IMR-90 (cell line): Measurements from ENCODE around the gene STAT4. TPM values are rescaled to one million over a fixed set of nuclear protein-coding genes. Genes with fewer than 3 reads are reported as not detected.

ENCODE experiments used
- ATAC-seq: fragments of 200-7000 bp; cut with Tn5 transposase; 2 replicates; pipeline ENCODE4 v1.9.1; 2020; ENCODE audit warnings: low read depth, mild to moderate bottlenecking, moderate library complexity
- BruUV-seq: library from RNA; stranded (reverse); fragments of 400-500 nt; replicated peaks from 2 replicates; lab custom pipeline; 2021; lab: Mats Ljungman, UMichigan
- CTCF ChIA-PET: fragments of 300-600 bp; formaldehyde crosslinking; extraction: SDS; loops from one replicate; lab custom pipeline; 2021; ENCODE audit warnings: antibody characterized with exemption; lab: Yijun Ruan, JAX
- POLR2A ChIA-PET: fragments of 300-600 bp; sonication (Branson Sonifier 250); formaldehyde crosslinking; loops from one replicate; lab custom pipeline; 2022; ENCODE audit warnings: antibody characterized with exemption; ENCODE audit not compliant: unreplicated experiment; lab: Charles Lee
- DNase-seq: peaks from one replicate; pipeline ENCODE4 v3.0.0; 2013
- H2AFZ ChIP-seq: replicated peaks from 2 replicates; pipeline ENCODE3; 2013; ENCODE audit warnings: low read length, mild to moderate bottlenecking; ENCODE audit not compliant: poor library complexity
- H2AK5ac ChIP-seq: 2 replicates; pipeline ENCODE4 v1.6.1; 2013; ENCODE audit warnings: low read depth, low read length, inconsistent platforms
- H2AK9ac ChIP-seq: replicated peaks from 2 replicates; pipeline ENCODE3; 2013; ENCODE audit warnings: mild to moderate bottlenecking, low read depth, low read length, moderate library complexity; ENCODE audit not compliant: poor library complexity
- H2BK120ac ChIP-seq: 2 replicates; pipeline ENCODE4 v1.6.1; 2013; ENCODE audit warnings: low read depth, low read length, inconsistent platforms
- H2BK15ac ChIP-seq: 3 replicates; pipeline ENCODE4 v1.6.1; 2013; ENCODE audit warnings: low read depth, low read length, inconsistent platforms
- H2BK20ac ChIP-seq: 2 replicates; pipeline ENCODE4 v1.6.1; 2013; ENCODE audit warnings: low read depth, mild to moderate bottlenecking, inconsistent platforms, low read length, moderate library complexity
- H2BK5ac ChIP-seq: 2 replicates; pipeline ENCODE4 v1.6.1; 2013; ENCODE audit warnings: mild to moderate bottlenecking, low read depth, low read length, inconsistent platforms; ENCODE audit not compliant: poor library complexity, severe bottlenecking
- H3K14ac ChIP-seq: replicated peaks from 2 replicates; pipeline ENCODE4 v1.6.1; 2013; ENCODE audit warnings: low read depth, low read length, inconsistent platforms
- H3K18ac ChIP-seq: 2 replicates; pipeline ENCODE4 v1.6.1; 2013; ENCODE audit warnings: low read depth, low read length, control low read depth
- H3K23ac ChIP-seq: 2 replicates; pipeline ENCODE4 v1.6.1; 2013; ENCODE audit warnings: low read depth, low read length, inconsistent platforms
- H3K27ac ChIP-seq: 2 replicates; pipeline ENCODE4 v1.5.1; 2013; ENCODE audit warnings: mild to moderate bottlenecking, control low read depth, low read length; ENCODE audit not compliant: insufficient read depth
- H3K27me3 ChIP-seq: 2 replicates; pipeline ENCODE4 v1.6.1; 2013; ENCODE audit warnings: low read length; ENCODE audit not compliant: control insufficient read depth, insufficient read depth
- H3K36me3 ChIP-seq: 2 replicates; pipeline ENCODE4 v1.6.1; 2013; ENCODE audit warnings: low read length, mixed read lengths; ENCODE audit not compliant: control insufficient read depth, insufficient read depth
- H3K4ac ChIP-seq: 2 replicates; pipeline ENCODE4 v1.6.1; 2013; ENCODE audit warnings: low read depth, low read length, inconsistent platforms
- H3K4me1 ChIP-seq: 2 replicates; pipeline ENCODE4 v1.6.1; 2013; ENCODE audit warnings: low read length, mixed read lengths; ENCODE audit not compliant: control insufficient read depth, insufficient read depth
- H3K4me2 ChIP-seq: 2 replicates; pipeline ENCODE4 v1.6.1; 2013; ENCODE audit warnings: low read depth, mild to moderate bottlenecking, control low read depth, low read length, moderate library complexity
- H3K4me3 ChIP-seq: 2 replicates; pipeline ENCODE4 v1.5.1; 2013; ENCODE audit warnings: low read depth, mild to moderate bottlenecking, control low read depth, low read length, moderate library complexity; ENCODE audit not compliant: insufficient read depth
- H3K56ac ChIP-seq: 2 replicates; pipeline ENCODE4 v1.6.1; 2013; ENCODE audit warnings: low read length, inconsistent platforms; ENCODE audit not compliant: insufficient read depth; ENCODE audit errors: extremely low read depth
- H3K79me1 ChIP-seq, 2 experiments: 2 replicates each; pipeline ENCODE4 v1.6.1; 2013; ENCODE audit warnings: low read length in 2 of 2, inconsistent platforms in 1 of 2, low read depth in 1 of 2
- H3K9ac ChIP-seq: 2 replicates; pipeline ENCODE4 v1.6.1; 2013; ENCODE audit warnings: low read depth, low read length, control low read depth
- H3K9me1 ChIP-seq: 2 replicates; pipeline ENCODE4 v1.6.1; 2013; ENCODE audit warnings: low read length, inconsistent platforms; ENCODE audit not compliant: insufficient read depth
- H3K9me3 ChIP-seq: 2 replicates; pipeline ENCODE4 v1.6.1; 2013; ENCODE audit warnings: low read length; ENCODE audit not compliant: control insufficient read depth, insufficient read depth
- H4K20me1 ChIP-seq: 2 replicates; pipeline ENCODE4 v1.6.1; 2013; ENCODE audit warnings: low read length, inconsistent platforms; ENCODE audit not compliant: insufficient read depth
- H4K5ac ChIP-seq: 2 replicates; pipeline ENCODE4 v1.6.1; 2013; ENCODE audit warnings: mild to moderate bottlenecking, low read depth, low read length, control low read depth
- H4K8ac ChIP-seq, 2 experiments: 2 replicates each; pipeline ENCODE4 v1.6.1; 2013; ENCODE audit warnings: low read depth in 2 of 2, low read length in 2 of 2, control low read depth in 1 of 2, inconsistent platforms in 1 of 2
- H4K91ac ChIP-seq: 2 replicates; pipeline ENCODE4 v1.6.1; 2013; ENCODE audit warnings: low read depth, low read length, inconsistent platforms; ENCODE audit not compliant: insufficient read depth
- CHD1 ChIP-seq: IDR thresholded peaks from 2 replicates; pipeline ENCODE4 v1.6.1; 2012; ENCODE audit warnings: low read depth, low read length, improper control_type of control experiment
- MAZ ChIP-seq: IDR thresholded peaks from 2 replicates; pipeline ENCODE4 v1.6.1; 2012; ENCODE audit warnings: low read depth, mild to moderate bottlenecking, low read length, improper control_type of control experiment, moderate library complexity, borderline replicate concordance
- NFE2L2 ChIP-seq: fragments of 150-350 bp; IDR thresholded peaks from 2 replicates; pipeline ENCODE4 v1.6.1; 2016; ENCODE audit warnings: low read depth, mild to moderate bottlenecking, low read length
- SMC3 ChIP-seq: fragments of 150-350 bp; IDR thresholded peaks from 2 replicates; pipeline ENCODE4 v1.6.1; 2016; ENCODE audit warnings: low read depth, mild to moderate bottlenecking, antibody characterized with exemption, low read length, moderate library complexity
- WGBS, 2 experiments: methylation state at CpG; one replicate each; pipeline versions ENCODE4 v1.1.5 to v1.1.7; 2013; ENCODE audit warnings: missing lambda C conversion rate in 2 of 2; ENCODE audit not compliant: insufficient read length in 1 of 2; ENCODE audit errors: extremely low coverage in 2 of 2; 5-methylcytosine and 5-hydroxymethylcytosine counted together
- dilution Hi-C: fragments of 300-500 bp; cut with HindIII; formaldehyde crosslinking; loops from one replicate; pipeline ENCODE4 v1.14.3; 2018; ENCODE audit warnings: low sequenced_read_pairs; ENCODE audit not compliant: unreplicated experiment
- in situ Hi-C: fragments of 300-500 bp; cut with MboI; formaldehyde crosslinking; loops from 3 replicates; pipeline ENCODE4 v1.14.3; 2019; ENCODE audit warnings: low sequenced_read_pairs, inconsistent platforms, mixed read lengths
- intact Hi-C: fragments of 100-400 bp; cut with micrococcal nuclease; formaldehyde crosslinking; loops from 2 replicates; pipeline ENCODE4 v1.10.0; 2022
- polyA plus RNA-seq, 3 experiments: library from polyadenylated mRNA; depleted of rRNA; stranded (reverse); fragments of >200 nt; gene quantifications; 2 replicates each; pipeline ENCODE4 v1.2.3, GENCODE V29; 2012; ENCODE audit warnings: low replicate concordance in 1 of 3
- total RNA-seq: library from RNA; depleted of rRNA; stranded (reverse); fragments of >200 nt; gene quantifications from 2 replicates; pipeline ENCODE4 v1.2.3, GENCODE V29; 2012
- TF ChIP-seq, protein P1 (sequence below): conservative IDR thresholded peaks from 2 replicates; pipeline ENCODE4 v1.5.1; 2012; ENCODE audit warnings: mild to moderate bottlenecking, low read depth, low read length, improper control_type of control experiment
- TF ChIP-seq, protein P2 (sequence below): fragments of 150-350 bp; IDR thresholded peaks from 2 replicates; pipeline ENCODE4 v1.6.1; 2016; ENCODE audit warnings: low read depth, mild to moderate bottlenecking, low read length, moderate library complexity, borderline replicate concordance

The STAT4 gene
- total and polyA plus RNA-seq, 2 of the 4 experiments (the other 2 are of a cell fraction), result 0.36 to 0.48 TPM

DNA sequence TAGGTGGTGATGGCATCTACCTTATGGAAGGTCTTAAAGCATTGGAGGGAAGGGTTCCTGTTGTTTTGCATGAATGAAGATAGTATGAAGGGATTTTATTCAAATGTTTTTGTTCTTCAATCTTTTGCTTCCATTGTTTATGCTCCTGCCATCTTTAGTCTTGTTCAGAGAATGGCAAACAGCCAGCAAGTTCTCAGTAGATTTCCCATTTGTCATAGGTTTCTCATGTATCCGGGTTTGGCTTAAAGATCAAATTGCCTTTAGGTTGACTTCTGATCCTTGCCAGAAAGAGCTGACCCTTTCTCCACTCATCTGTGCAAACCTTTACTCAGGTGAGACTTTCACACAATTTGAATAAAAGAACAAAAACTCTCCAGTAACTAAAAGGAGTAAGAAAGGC lies 44.2 kb upstream of the STAT4 start:
- no TSS peak for BruUV-seq
- no peak overlapping the region for H2BK5ac ChIP-seq
- H3K23ac ChIP-seq, result no peak overlapping the region
- H3K4me2 ChIP-seq, result no peak overlapping the region
- TF ChIP-seq MAZ (no peak), SMC3 (no peak), NFE2L2 (no peak), CHD1 (no peak)
- TF ChIP-seq, protein P1, sequence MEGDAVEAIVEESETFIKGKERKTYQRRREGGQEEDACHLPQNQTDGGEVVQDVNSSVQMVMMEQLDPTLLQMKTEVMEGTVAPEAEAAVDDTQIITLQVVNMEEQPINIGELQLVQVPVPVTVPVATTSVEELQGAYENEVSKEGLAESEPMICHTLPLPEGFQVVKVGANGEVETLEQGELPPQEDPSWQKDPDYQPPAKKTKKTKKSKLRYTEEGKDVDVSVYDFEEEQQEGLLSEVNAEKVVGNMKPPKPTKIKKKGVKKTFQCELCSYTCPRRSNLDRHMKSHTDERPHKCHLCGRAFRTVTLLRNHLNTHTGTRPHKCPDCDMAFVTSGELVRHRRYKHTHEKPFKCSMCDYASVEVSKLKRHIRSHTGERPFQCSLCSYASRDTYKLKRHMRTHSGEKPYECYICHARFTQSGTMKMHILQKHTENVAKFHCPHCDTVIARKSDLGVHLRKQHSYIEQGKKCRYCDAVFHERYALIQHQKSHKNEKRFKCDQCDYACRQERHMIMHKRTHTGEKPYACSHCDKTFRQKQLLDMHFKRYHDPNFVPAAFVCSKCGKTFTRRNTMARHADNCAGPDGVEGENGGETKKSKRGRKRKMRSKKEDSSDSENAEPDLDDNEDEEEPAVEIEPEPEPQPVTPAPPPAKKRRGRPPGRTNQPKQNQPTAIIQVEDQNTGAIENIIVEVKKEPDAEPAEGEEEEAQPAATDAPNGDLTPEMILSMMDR, result no peak
- TF ChIP-seq, protein P2, sequence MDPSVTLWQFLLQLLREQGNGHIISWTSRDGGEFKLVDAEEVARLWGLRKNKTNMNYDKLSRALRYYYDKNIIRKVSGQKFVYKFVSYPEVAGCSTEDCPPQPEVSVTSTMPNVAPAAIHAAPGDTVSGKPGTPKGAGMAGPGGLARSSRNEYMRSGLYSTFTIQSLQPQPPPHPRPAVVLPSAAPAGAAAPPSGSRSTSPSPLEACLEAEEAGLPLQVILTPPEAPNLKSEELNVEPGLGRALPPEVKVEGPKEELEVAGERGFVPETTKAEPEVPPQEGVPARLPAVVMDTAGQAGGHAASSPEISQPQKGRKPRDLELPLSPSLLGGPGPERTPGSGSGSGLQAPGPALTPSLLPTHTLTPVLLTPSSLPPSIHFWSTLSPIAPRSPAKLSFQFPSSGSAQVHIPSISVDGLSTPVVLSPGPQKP, result no peak
- no peak overlapping the region for H2BK120ac ChIP-seq
- H3K4me1 ChIP-seq, result no peaks in the 10 kb centered on the region; the same call in 1 of the 2 replicates
- CTCF ChIA-PET, result interaction anchor here (1.1 kb wide), 1 partner anchor 23 kb away, joined by 3 read pairs; no protein-coding TSS in a partner anchor
- H2BK20ac ChIP-seq, result no peak overlapping the region
- H4K8ac ChIP-seq, result no peak overlapping the region
- no peak overlapping the region for H3K4ac ChIP-seq
- 0 out of 3 replicates have a peak overlapping the region, but pooled peaks have one; percentile 49 for H2BK15ac ChIP-seq
- H4K91ac ChIP-seq, result no peak overlapping the region
- H3K27ac ChIP-seq, result no peak overlapping the region
- no peak overlapping the region for H3K9ac ChIP-seq
- no peaks in the 10 kb centered on the region for H3K9me1 ChIP-seq
- no peak overlapping the region for H2AK5ac ChIP-seq
- no peaks in the 10 kb centered on the region for H4K20me1 ChIP-seq
- no peak overlapping the region for H3K56ac ChIP-seq
- no peaks in the 10 kb centered on the region for H3K79me1 ChIP-seq
- intact Hi-C loops (no loop called here), dilution Hi-C loops (no loop called here), in situ Hi-C loops (no loop called here)
- no peak overlapping the region for H3K18ac ChIP-seq
- POLR2A ChIA-PET, result no interaction called here
- no peak overlapping the region for H3K4me3 ChIP-seq
- no peaks in the 10 kb centered on the region for H3K36me3 ChIP-seq
- no peaks in the 10 kb centered on the region for H3K27me3 ChIP-seq
- no CpG with 5 or more reads among the region's 1 CpG for WGBS, 2 experiments
- no peak overlapping the region for H2AFZ ChIP-seq
- DNase-seq (peak; percentile 18), ATAC-seq (no peak)
- H4K5ac ChIP-seq, result no peak overlapping the region
- no peak overlapping the region for H2AK9ac ChIP-seq
- no peaks in the 10 kb centered on the region for H3K9me3 ChIP-seq
- H3K14ac ChIP-seq, result no peak overlapping the region
